Stimulated activated CD4-positive, alpha-beta T cell treated with anti-CD3 and anti-CD28 coated beads, Interleukin-1b, Interleukin-23, amount 100 ng/mL, for 24 hours (primary cell): ENCODE results near the gene HSD3B7.
"Not testable (repeated sequence)": the region's sequence is repeated elsewhere in the genome, so short reads cannot be mapped to it uniquely, and the experiment has no call there.

Experiments
- DNase-seq, 4 experiments: peaks; one replicate each; pipeline ENCODE4 v3.0.0-alpha.2; 2020; ENCODE audit warnings: low read depth in 4 of 4, low spot score in 1 of 4

The HSD3B7 gene

GRCh38 chr16:30984669-30985400 is at the start of gene HSD3B7:
Gene HSD3B7 (plus strand): TSS chr16:30985207. CDS start chr16:30985659, 452 bp downstream.
- DNase-seq: peak; percentile 72 to 80 (median 74)

GRCh38 chr16:30937692-30938091 is 47.3 kb upstream of the HSD3B7 start:
- DNase-seq: no peak

GRCh38 chr16:30939571-30939970 is 45.4 kb upstream of the HSD3B7 start:
- not testable (repeated sequence) for DNase-seq

GRCh38 chr16:30941600-30942425 is 43.2 kb upstream of the HSD3B7 start:
- DNase-seq: peak in 2 of 4 experiments; percentile 39 to 46

GRCh38 chr16:30942426-30942806 is 42.6 kb upstream of the HSD3B7 start:
- DNase-seq: no peak

GRCh38 chr16:30944352-30944751 is 40.7 kb upstream of the HSD3B7 start:
- DNase-seq: no peak

- no peak for DNase-seq
These were observed 38.1 kb upstream of the HSD3B7 start for GRCh38 chr16:30946671-30947540.

- DNase-seq: no peak
These were observed 37.5 kb upstream of the HSD3B7 start for GRCh38 chr16:30947541-30947858.

GRCh38 chr16:30947859-30948666 is 36.9 kb upstream of the HSD3B7 start:
- DNase-seq: no peak

- no peak for DNase-seq
These were observed 36.0 kb upstream of the HSD3B7 start, which contains the start of gene ORAI3 for GRCh38 chr16:30948667-30949649. Gene ORAI3 (plus strand): TSS chr16:30949068. CDS start chr16:30949290, 222 bp downstream.

- no peak for DNase-seq
These were observed 35.1 kb upstream of the HSD3B7 start for GRCh38 chr16:30949650-30950515.

GRCh38 chr16:30950516-30951065 is 34.4 kb upstream of the HSD3B7 start:
- no peak for DNase-seq

GRCh38 chr16:30951193-30951592 is 33.8 kb upstream of the HSD3B7 start:
- DNase-seq: no peak

- no peak for DNase-seq
These were observed 33.3 kb upstream of the HSD3B7 start for GRCh38 chr16:30951750-30952149.

- no peak for DNase-seq
These were observed 31.9 kb upstream of the HSD3B7 start for GRCh38 chr16:30953111-30953510.

- DNase-seq: peak in 3 of 4 experiments; percentile 34 to 63 (median 41)
These were observed 31.4 kb upstream of the HSD3B7 start for GRCh38 chr16:30953511-30954124.

GRCh38 chr16:30954993-30955392 is 30.0 kb upstream of the HSD3B7 start:
- DNase-seq: no peak
